Thyroid gland (tissue), 4 donors: Measurements from ENCODE around the gene CNNM1. TPM values are rescaled to one million over a fixed set of nuclear protein-coding genes. Genes with fewer than 3 reads are reported as not detected.

Experiments
- DNase-seq, 2 donors: peaks; one replicate each; pipeline ENCODE4 v3.0.0-alpha.2; 2019
- H3K27ac ChIP-seq, 3 donors: fragments of 200-600 bp; sonication (generic); 1 replicate in 2 of 3; 2 replicates in 1 of 3; pipeline ENCODE4 v1.5.1; 2016 to 2019; ENCODE audit warnings: mild to moderate bottlenecking in 1 of 3, moderate library complexity in 1 of 3
- H3K27me3 ChIP-seq: fragments of 200-600 bp; sonication (generic); one replicate; pipeline ENCODE4 v1.5.1; 2019
- H3K36me3 ChIP-seq, 2 donors: fragments of 200-600 bp; sonication (generic); one replicate each; pipeline ENCODE4 v1.5.1; 2016 to 2019
- H3K4me1 ChIP-seq, 2 donors: fragments of 200-600 bp; sonication (generic); one replicate each; pipeline ENCODE4 v1.5.1; 2017 to 2019
- H3K4me3 ChIP-seq, 3 donors: fragments of 200-600 bp; sonication (generic); replicated peaks in 1 of 3; 1 replicate in 2 of 3; 2 replicates in 1 of 3; pipeline ENCODE4 v1.5.1; 2016; ENCODE audit warnings: mild to moderate bottlenecking in 1 of 3
- H3K9me3 ChIP-seq: fragments of 200-600 bp; sonication (generic); one replicate; pipeline ENCODE4 v1.5.1; 2017
- CTCF ChIP-seq, 6 experiments: fragments of 200-600 bp in 3 of 6; fragments of 450-650 bp in 3 of 6; sonication (generic) in 3 of 6; IDR thresholded peaks; one replicate each; pipeline ENCODE4 v1.5.1; 2016 to 2019; ENCODE audit warnings: antibody characterized with exemption in 6 of 6, mild to moderate bottlenecking in 2 of 6, inconsistent platforms in 1 of 6, moderate library complexity in 1 of 6
- POLR2A ChIP-seq, 2 donors: fragments of 450-650 bp; IDR thresholded peaks; one replicate each; pipeline ENCODE4 v1.6.1; 2017; ENCODE audit warnings: antibody characterized with exemption in 2 of 2, mild to moderate bottlenecking in 2 of 2, moderate library complexity in 1 of 2
- WGBS, 2 donors: methylation state at CpG; one replicate each; pipeline ENCODE4 v1.1.5; 2017; 5-methylcytosine and 5-hydroxymethylcytosine counted together
- intact Hi-C: fragments of 100-400 bp; cut with DNase I; formaldehyde crosslinking; loops from one replicate; pipeline ENCODE4 v1.15.1; 2023
- total RNA-seq, 4 donors: library from RNA; depleted of rRNA; stranded (reverse); fragments of >200 nt; gene quantifications; one replicate each; pipeline ENCODE4 v1.2.3, GENCODE V29; 2016

The CNNM1 gene
- total RNA-seq, 4 donors from 2014 or later = 0.27 to 0.67 (median 0.50) TPM

DNA sequence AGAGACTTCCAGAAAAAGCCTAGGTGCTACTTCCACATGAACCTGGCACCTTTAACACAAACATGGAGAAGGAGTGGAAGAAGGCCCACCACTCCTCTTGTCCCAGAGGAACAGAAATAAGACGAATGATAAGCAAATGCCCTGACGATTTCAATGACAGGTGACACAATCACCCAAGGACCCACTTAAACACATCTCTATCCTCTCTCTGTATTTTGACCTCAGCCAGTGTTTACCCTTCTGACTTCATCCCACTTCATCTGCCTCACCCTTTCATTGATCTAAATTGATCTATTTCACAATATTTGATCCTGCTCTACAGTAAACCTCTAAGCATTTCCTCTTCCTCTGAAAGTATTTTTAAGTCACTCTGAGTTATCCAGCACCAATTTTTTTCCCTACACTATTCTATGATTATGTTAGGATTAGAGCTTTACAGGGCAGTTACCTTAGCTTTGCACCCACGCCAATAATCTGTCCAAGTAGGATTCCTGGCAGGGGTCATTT, 92.1 kb downstream of the CNNM1 start:
- TF ChIP-seq CTCF (IDR thresholded peaks at IDR 0.05) = no peak
- no peak for TF ChIP-seq POLR2A (IDR thresholded peaks at IDR 0.05)
- intact Hi-C loops = no loop called here
- Histone ChIP-seq H3K27ac (no peak overlapping the region), H3K27me3 (no peaks in the 10 kb centered on the region), H3K4me3 (no peak overlapping the region), H3K36me3 (peaks cover 10 to 18% of the 10 kb centered on the region in 2 donors), H3K9me3 (no peaks in the 10 kb centered on the region), H3K4me1 (no peaks in the 10 kb centered on the region)
- no peak for DNase-seq
- 85 to 96% methylated on average over 3 of the region's 3 CpGs for WGBS, 2 donors

DNA sequence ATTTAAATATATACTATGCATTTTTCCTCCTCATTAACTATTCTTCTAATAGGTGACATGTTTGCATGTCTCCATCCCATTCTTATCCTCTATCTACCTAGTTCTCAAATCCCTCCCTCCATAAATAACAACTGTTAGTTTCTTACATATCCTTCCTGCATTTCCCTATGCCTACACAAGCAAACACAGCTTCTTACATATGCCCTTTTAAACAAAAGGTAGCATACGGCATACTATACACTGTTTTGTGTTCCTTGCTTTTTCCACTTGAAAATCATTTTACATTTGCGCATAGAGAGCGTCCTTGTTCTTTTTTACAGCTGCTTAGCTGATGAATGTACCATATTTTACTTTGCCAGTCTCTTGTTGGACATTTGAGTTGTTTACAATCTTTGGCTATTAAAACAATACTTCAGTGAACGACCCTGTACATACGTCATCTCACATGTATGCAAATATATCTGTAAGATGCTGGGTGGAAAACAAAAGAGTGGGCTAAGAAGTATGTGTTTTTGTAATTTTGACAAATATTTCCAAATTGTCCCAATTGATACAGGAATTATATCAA, 93.5 kb downstream of the CNNM1 start:
- H3K9me3 ChIP-seq = no peaks in the 10 kb centered on the region
- H3K4me3 ChIP-seq = no peak overlapping the region
- DNase-seq = no peak
- intact Hi-C loops = no loop called here
- H3K36me3 ChIP-seq = peaks cover 10 to 18% of the 10 kb centered on the region in 2 donors
- WGBS, 2 donors = 96 to 98% methylated on average over 5 of the region's 5 CpGs
- H3K27ac ChIP-seq = no peak overlapping the region
- H3K4me1 ChIP-seq = no peaks in the 10 kb centered on the region
- TF ChIP-seq CTCF (IDR thresholded peaks at IDR 0.05) (no peak), POLR2A (IDR thresholded peaks at IDR 0.05) (no peak)
- H3K27me3 ChIP-seq = no peaks in the 10 kb centered on the region

DNA sequence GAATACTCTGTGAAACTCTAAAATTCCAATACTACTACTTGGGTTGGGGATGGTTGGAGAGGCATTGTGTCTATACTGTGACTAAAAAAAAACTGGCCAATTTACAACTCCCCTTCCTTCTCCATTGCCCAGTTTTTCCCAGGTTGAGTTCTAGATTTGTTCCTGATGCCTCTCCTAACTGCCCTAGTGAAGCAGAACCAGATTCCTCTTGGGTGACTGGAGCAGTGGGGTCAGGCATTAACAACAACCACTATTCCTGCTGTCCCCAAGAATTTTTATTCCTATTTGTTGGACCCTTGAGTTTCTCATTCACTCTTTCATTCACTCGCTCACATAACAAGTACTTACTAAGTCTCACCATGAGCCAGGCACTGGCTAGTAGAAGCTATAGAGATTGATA, 95.5 kb downstream of the CNNM1 start:
- Histone ChIP-seq H3K36me3 (peaks cover 10 to 14% of the 10 kb centered on the region in 2 donors), H3K27ac (no peak overlapping the region), H3K27me3 (no peaks in the 10 kb centered on the region), H3K4me1 (peaks cover 3 to 6% of the 10 kb centered on the region in 2 donors), H3K4me3 (no peak overlapping the region), H3K9me3 (no peaks in the 10 kb centered on the region)
- intact Hi-C loops = no loop called here
- 94 to 97% methylated on average over 1 of the region's 1 CpG for WGBS, 2 donors
- no peak for DNase-seq
- TF ChIP-seq POLR2A (IDR thresholded peaks at IDR 0.05) = no peak
- no peak for TF ChIP-seq CTCF (IDR thresholded peaks at IDR 0.05)

DNA sequence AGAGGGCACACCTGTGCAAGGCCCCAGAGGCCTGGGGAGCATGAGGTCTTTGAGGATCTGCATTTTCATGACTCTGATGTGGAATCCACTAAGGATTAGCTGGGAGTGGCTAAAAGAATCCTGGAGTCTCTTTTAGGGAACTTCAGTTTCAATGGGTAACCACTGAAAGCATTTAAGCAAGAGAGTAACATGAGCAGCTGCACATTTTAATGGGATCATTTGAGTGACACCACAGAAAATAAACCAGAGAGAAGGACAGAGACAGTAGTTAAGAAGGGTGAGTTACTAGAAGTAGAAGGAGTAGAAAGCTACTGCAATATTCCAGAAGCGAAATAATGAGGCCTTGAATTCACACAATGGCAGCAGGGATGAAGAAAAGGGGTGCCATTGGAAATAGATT, 96.0 kb downstream of the CNNM1 start:
- Histone ChIP-seq H3K27me3 (no peaks in the 10 kb centered on the region), H3K27ac (no peak overlapping the region), H3K36me3 (peaks cover 7 to 10% of the 10 kb centered on the region in 2 donors), H3K4me1 (peaks cover 4 to 10% of the 10 kb centered on the region in 2 donors), H3K4me3 (no peak overlapping the region), H3K9me3 (no peaks in the 10 kb centered on the region)
- intact Hi-C loops = no loop called here
- no peak for TF ChIP-seq POLR2A (IDR thresholded peaks at IDR 0.05)
- TF ChIP-seq CTCF (IDR thresholded peaks at IDR 0.05) = no peak
- DNase-seq = no peak
- 100% methylated on average over 1 of the region's 1 CpG for WGBS, 2 donors

GRCh38 chr10:99426689-99427088, 97.5 kb downstream of the CNNM1 start:
- H3K27me3 ChIP-seq = no peaks in the 10 kb centered on the region
- intact Hi-C loops = no loop called here
- WGBS, 2 donors = 73 to 76% methylated on average over 3 of the region's 3 CpGs
- peaks cover 4 to 10% of the 10 kb centered on the region in 2 donors for H3K4me1 ChIP-seq
- no peak overlapping the region for H3K27ac ChIP-seq
- DNase-seq = no peak
- TF ChIP-seq POLR2A (IDR thresholded peaks at IDR 0.05) (no peak), CTCF (IDR thresholded peaks at IDR 0.05) (no peak)
- no peaks in the 10 kb centered on the region for H3K9me3 ChIP-seq
- peaks cover 3 to 10% of the 10 kb centered on the region in 2 donors for H3K36me3 ChIP-seq
- no peak overlapping the region for H3K4me3 ChIP-seq
